ENCODE results near the gene RPEL1. TPM values are rescaled to one million over a fixed set of nuclear protein-coding genes. Genes with fewer than 3 reads are reported as not detected.
"Not testable (repeated sequence)": the region's sequence is repeated elsewhere in the genome, so short reads cannot be mapped to it uniquely, and the experiment has no call there.

The RPEL1 gene
- total and polyA plus RNA-seq, 4 donors, result not detected

DNA sequence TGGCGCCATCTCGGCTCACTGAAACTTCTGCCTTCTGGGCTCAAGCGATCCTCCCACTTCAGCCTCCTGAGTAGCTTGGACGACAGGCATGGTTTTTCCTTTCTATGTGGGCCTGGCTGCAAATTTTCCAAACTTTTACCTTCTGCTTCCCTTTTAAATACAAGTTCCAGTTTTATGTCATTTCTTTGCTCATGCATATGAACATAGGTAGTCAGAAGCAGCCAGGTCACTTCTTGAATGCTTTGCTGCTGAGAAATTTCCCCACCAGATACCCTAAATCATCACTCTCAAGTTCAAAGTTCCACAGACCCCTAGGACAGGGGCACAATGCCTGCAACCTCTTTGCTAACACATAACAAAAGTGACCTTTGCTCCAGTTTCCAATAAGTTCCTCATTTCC, 21.6 kb upstream of the RPEL1 start:
- no peaks in the 10 kb centered on the region for H3K27me3 ChIP-seq (ENCODE audit: control insufficient read depth in 4 of 4, insufficient read depth in 4 of 4, low read length in 3 of 4)
- DNase-seq (ENCODE audit: low spot score), result no peak
- H3K4me1 ChIP-seq (ENCODE audit: control insufficient read depth in 4 of 4, insufficient read depth in 4 of 4, low read length in 3 of 4), result no peaks in the 10 kb centered on the region
- H3K4me3 ChIP-seq (ENCODE audit: low read depth in 1 of 3, low read length in 3 of 3), result no peak overlapping the region
- TF ChIP-seq GABPA (IDR thresholded peaks at IDR 0.05 in 1 of 2, conservative IDR thresholded peaks at IDR 0.05 in 1 of 2) (no peak), RXRA (IDR thresholded peaks at IDR 0.05) (no peak), SP1 (IDR thresholded peaks at IDR 0.05) (no peak), JUND (IDR thresholded peaks at IDR 0.05) (no peak), NR2F2 (IDR thresholded peaks at IDR 0.05) (no peak), HNF4G (IDR thresholded peaks at IDR 0.05) (no peak), RAD21 (IDR thresholded peaks at IDR 0.05) (no peak), YY1 (IDR thresholded peaks at IDR 0.05) (no peak)
- TF ChIP-seq, protein P1, sequence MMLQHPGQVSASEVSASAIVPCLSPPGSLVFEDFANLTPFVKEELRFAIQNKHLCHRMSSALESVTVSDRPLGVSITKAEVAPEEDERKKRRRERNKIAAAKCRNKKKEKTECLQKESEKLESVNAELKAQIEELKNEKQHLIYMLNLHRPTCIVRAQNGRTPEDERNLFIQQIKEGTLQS (IDR thresholded peaks at IDR 0.05), result no peak
- TF ChIP-seq, protein P2, sequence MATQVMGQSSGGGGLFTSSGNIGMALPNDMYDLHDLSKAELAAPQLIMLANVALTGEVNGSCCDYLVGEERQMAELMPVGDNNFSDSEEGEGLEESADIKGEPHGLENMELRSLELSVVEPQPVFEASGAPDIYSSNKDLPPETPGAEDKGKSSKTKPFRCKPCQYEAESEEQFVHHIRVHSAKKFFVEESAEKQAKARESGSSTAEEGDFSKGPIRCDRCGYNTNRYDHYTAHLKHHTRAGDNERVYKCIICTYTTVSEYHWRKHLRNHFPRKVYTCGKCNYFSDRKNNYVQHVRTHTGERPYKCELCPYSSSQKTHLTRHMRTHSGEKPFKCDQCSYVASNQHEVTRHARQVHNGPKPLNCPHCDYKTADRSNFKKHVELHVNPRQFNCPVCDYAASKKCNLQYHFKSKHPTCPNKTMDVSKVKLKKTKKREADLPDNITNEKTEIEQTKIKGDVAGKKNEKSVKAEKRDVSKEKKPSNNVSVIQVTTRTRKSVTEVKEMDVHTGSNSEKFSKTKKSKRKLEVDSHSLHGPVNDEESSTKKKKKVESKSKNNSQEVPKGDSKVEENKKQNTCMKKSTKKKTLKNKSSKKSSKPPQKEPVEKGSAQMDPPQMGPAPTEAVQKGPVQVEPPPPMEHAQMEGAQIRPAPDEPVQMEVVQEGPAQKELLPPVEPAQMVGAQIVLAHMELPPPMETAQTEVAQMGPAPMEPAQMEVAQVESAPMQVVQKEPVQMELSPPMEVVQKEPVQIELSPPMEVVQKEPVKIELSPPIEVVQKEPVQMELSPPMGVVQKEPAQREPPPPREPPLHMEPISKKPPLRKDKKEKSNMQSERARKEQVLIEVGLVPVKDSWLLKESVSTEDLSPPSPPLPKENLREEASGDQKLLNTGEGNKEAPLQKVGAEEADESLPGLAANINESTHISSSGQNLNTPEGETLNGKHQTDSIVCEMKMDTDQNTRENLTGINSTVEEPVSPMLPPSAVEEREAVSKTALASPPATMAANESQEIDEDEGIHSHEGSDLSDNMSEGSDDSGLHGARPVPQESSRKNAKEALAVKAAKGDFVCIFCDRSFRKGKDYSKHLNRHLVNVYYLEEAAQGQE (IDR thresholded peaks at IDR 0.05), result no peak
- TF ChIP-seq, protein P3, sequence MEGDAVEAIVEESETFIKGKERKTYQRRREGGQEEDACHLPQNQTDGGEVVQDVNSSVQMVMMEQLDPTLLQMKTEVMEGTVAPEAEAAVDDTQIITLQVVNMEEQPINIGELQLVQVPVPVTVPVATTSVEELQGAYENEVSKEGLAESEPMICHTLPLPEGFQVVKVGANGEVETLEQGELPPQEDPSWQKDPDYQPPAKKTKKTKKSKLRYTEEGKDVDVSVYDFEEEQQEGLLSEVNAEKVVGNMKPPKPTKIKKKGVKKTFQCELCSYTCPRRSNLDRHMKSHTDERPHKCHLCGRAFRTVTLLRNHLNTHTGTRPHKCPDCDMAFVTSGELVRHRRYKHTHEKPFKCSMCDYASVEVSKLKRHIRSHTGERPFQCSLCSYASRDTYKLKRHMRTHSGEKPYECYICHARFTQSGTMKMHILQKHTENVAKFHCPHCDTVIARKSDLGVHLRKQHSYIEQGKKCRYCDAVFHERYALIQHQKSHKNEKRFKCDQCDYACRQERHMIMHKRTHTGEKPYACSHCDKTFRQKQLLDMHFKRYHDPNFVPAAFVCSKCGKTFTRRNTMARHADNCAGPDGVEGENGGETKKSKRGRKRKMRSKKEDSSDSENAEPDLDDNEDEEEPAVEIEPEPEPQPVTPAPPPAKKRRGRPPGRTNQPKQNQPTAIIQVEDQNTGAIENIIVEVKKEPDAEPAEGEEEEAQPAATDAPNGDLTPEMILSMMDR (IDR thresholded peaks at IDR 0.05; ENCODE audit: low read depth, low read length, missing input control), result no peak
- peaks cover 0 to 6% (median under 1%) of the 10 kb centered on the region in 4 donors for H3K9me3 ChIP-seq (ENCODE audit: control insufficient read depth in 4 of 4, low read length in 3 of 4)
- H3K27ac ChIP-seq (ENCODE audit: low read depth in 1 of 2, low read length in 2 of 2), result no peak overlapping the region
- no peak overlapping the region for H3K9ac ChIP-seq (ENCODE audit: low read depth in 1 of 2, low read length in 2 of 2)
- H3K36me3 ChIP-seq (ENCODE audit: control insufficient read depth in 4 of 4, insufficient read depth in 3 of 4, low read depth in 1 of 4, low read length in 3 of 4), result no peaks in the 10 kb centered on the region
- WGBS, result 90% methylated on average over 4 of the region's 4 CpGs

DNA sequence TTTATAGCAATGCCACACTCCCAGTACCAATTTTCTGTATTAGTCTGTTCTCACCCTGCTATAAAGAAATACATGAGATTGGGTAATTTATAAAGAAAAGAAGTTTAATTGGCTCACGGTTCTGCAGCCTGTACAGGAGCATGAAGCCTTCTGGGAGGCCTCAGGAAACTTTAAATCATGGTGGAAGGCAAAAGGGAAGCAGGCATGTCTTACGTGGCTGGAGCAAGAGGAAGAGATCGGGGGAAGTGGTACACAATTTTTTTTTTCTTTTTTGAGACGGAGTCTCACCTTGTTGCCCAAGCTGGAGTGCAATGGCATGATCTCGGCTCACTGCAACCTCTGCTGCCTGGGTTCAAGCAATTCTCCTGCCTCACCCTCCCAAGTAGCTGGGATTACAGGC, 21.0 kb upstream of the RPEL1 start:
- H3K4me3 ChIP-seq (ENCODE audit: low read depth in 1 of 3, low read length in 3 of 3); H3K27me3 ChIP-seq (ENCODE audit: control insufficient read depth in 4 of 4, insufficient read depth in 4 of 4, low read length in 3 of 4); H3K9ac ChIP-seq (ENCODE audit: low read depth in 1 of 2, low read length in 2 of 2); DNase-seq (ENCODE audit: low spot score); H3K9me3 ChIP-seq (ENCODE audit: control insufficient read depth in 4 of 4, low read length in 3 of 4); H3K27ac ChIP-seq (ENCODE audit: low read depth in 1 of 2, low read length in 2 of 2); H3K4me1 ChIP-seq (ENCODE audit: control insufficient read depth in 4 of 4, insufficient read depth in 4 of 4, low read length in 3 of 4); H3K36me3 ChIP-seq (ENCODE audit: control insufficient read depth in 4 of 4, insufficient read depth in 3 of 4, low read depth in 1 of 4, low read length in 3 of 4): not testable (repeated sequence)
- WGBS, result 78% methylated on average over 5 of the region's 5 CpGs

DNA sequence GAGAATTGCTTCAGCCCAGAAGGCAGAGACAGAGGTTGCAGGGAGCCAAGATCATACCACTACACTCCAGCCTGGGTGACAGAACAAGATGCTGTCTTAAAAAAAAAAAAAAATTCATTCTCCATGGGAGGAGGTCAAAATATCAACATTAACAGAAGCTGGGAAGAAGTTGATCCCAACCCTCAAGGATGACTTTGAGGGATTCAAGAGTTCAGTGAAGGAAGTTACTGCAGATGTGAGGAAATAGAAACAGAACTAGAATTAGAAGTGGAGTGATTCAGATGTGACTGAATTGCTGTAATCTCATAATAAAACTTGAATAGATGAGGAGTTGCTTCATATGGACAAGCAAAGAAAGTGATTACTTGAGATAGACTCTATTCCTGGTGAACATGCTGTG, 19.7 kb upstream of the RPEL1 start:
- H3K4me3 ChIP-seq (ENCODE audit: low read depth in 1 of 3, low read length in 3 of 3), result no peak overlapping the region
- H3K27ac ChIP-seq (ENCODE audit: low read depth in 1 of 2, low read length in 2 of 2), result no peak overlapping the region
- H3K9ac ChIP-seq (ENCODE audit: low read depth in 1 of 2, low read length in 2 of 2), result no peak overlapping the region
- no peaks in the 10 kb centered on the region for H3K36me3 ChIP-seq (ENCODE audit: control insufficient read depth in 4 of 4, insufficient read depth in 3 of 4, low read depth in 1 of 4, low read length in 3 of 4)
- no peaks in the 10 kb centered on the region for H3K27me3 ChIP-seq (ENCODE audit: control insufficient read depth in 4 of 4, insufficient read depth in 4 of 4, low read length in 3 of 4)
- H3K4me1 ChIP-seq (ENCODE audit: control insufficient read depth in 4 of 4, insufficient read depth in 4 of 4, low read length in 3 of 4), result no peaks in the 10 kb centered on the region
- H3K9me3 ChIP-seq (ENCODE audit: control insufficient read depth in 4 of 4, low read length in 3 of 4), result peaks cover 0 to 6% (median under 1%) of the 10 kb centered on the region in 4 donors
- DNase-seq (ENCODE audit: low spot score), result no peak
- TF ChIP-seq RAD21 (IDR thresholded peaks at IDR 0.05) (no peak), FOXA2 (IDR thresholded peaks at IDR 0.05) (no peak), NR2F2 (IDR thresholded peaks at IDR 0.05) (no peak), RXRA (IDR thresholded peaks at IDR 0.05) (no peak), HNF4G (IDR thresholded peaks at IDR 0.05) (no peak), SP1 (IDR thresholded peaks at IDR 0.05) (no peak), FOXA1 (IDR thresholded peaks at IDR 0.05) (no peak), EGR1 (IDR thresholded peaks at IDR 0.05; ENCODE audit: low read depth in 2 of 2) (no peak), GABPA (IDR thresholded peaks at IDR 0.05 in 1 of 2, conservative IDR thresholded peaks at IDR 0.05 in 1 of 2) (no peak), YY1 (IDR thresholded peaks at IDR 0.05) (no peak), TAF1 (conservative IDR thresholded peaks at IDR 0.05) (no peak), JUND (IDR thresholded peaks at IDR 0.05) (no peak), HNF4A (conservative IDR thresholded peaks at IDR 0.05) (no peak)
- TF ChIP-seq, protein P1 (IDR thresholded peaks at IDR 0.05), result no peak
- TF ChIP-seq, protein P4, sequence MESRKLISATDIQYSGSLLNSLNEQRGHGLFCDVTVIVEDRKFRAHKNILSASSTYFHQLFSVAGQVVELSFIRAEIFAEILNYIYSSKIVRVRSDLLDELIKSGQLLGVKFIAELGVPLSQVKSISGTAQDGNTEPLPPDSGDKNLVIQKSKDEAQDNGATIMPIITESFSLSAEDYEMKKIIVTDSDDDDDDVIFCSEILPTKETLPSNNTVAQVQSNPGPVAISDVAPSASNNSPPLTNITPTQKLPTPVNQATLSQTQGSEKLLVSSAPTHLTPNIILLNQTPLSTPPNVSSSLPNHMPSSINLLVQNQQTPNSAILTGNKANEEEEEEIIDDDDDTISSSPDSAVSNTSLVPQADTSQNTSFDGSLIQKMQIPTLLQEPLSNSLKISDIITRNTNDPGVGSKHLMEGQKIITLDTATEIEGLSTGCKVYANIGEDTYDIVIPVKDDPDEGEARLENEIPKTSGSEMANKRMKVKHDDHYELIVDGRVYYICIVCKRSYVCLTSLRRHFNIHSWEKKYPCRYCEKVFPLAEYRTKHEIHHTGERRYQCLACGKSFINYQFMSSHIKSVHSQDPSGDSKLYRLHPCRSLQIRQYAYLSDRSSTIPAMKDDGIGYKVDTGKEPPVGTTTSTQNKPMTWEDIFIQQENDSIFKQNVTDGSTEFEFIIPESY (IDR thresholded peaks at IDR 0.05), result no peak
- TF ChIP-seq, protein P5, sequence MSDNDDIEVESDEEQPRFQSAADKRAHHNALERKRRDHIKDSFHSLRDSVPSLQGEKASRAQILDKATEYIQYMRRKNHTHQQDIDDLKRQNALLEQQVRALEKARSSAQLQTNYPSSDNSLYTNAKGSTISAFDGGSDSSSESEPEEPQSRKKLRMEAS (IDR thresholded peaks at IDR 0.05), result no peak
